GM23338 (cell line): ENCODE results near the gene NDE1. TPM values are rescaled to one million over a fixed set of nuclear protein-coding genes. Genes with fewer than 3 reads are reported as not detected.
"Not testable (repeated sequence)": the region's sequence is repeated elsewhere in the genome, so short reads cannot be mapped to it uniquely, and the experiment has no call there.

Experiments
- ATAC-seq: fragments of 200-7000 bp; cut with Tn5 transposase; 3 replicates; pipeline ENCODE4 v1.9.1; 2020
- DNase-seq: peaks from one replicate; pipeline ENCODE4 v3.0.0-alpha.2; 2015; ENCODE audit warnings: low spot score
- H2AFZ ChIP-seq: fragments of 200-600 bp; sonication (generic); 2 replicates; pipeline ENCODE4 v1.8.0; 2016; ENCODE audit warnings: antibody characterized with exemption, mild to moderate bottlenecking, moderate library complexity
- H3F3A ChIP-seq: fragments of 200-600 bp; sonication (generic); replicated peaks from 2 replicates; pipeline ENCODE4 v1.8.0; 2017; ENCODE audit warnings: antibody characterized with exemption, mixed run types, low read depth
- H3K27ac ChIP-seq: fragments of 200-600 bp; sonication (generic); 2 replicates; pipeline ENCODE4 v1.6.1; 2016; ENCODE audit warnings: low read depth
- H3K27me3 ChIP-seq: fragments of 200-600 bp; sonication (generic); 2 replicates; pipeline ENCODE4 v1.8.0; 2016; ENCODE audit warnings: mild to moderate bottlenecking, mixed run types, moderate library complexity; ENCODE audit not compliant: insufficient read depth
- H3K36me3 ChIP-seq: fragments of 200-600 bp; sonication (generic); 2 replicates; pipeline ENCODE4 v1.8.0; 2016; ENCODE audit warnings: mild to moderate bottlenecking; ENCODE audit not compliant: insufficient read depth
- H3K4me1 ChIP-seq: fragments of 200-600 bp; sonication (generic); 2 replicates; pipeline ENCODE4 v1.8.0; 2016; ENCODE audit warnings: mild to moderate bottlenecking, moderate library complexity; ENCODE audit not compliant: insufficient read depth
- H3K4me2 ChIP-seq: fragments of 200-600 bp; sonication (generic); 2 replicates; pipeline ENCODE4 v1.7.1; 2017; ENCODE audit warnings: mixed run types
- H3K4me3 ChIP-seq: fragments of 200-600 bp; sonication (generic); 2 replicates; pipeline ENCODE4 v1.6.1; 2016; ENCODE audit warnings: mixed run types
- H3K79me2 ChIP-seq: fragments of 200-600 bp; sonication (generic); replicated peaks from 2 replicates; pipeline ENCODE4 v1.8.0; 2017; ENCODE audit warnings: mild to moderate bottlenecking; ENCODE audit not compliant: insufficient read depth
- H3K9me2 ChIP-seq: fragments of 200-600 bp; sonication (generic); 2 replicates; pipeline ENCODE4 v1.8.0; 2017; ENCODE audit not compliant: insufficient read depth
- H4K20me1 ChIP-seq: fragments of 200-600 bp; sonication (generic); replicated peaks from 2 replicates; pipeline ENCODE4 v1.8.0; 2017; ENCODE audit warnings: mild to moderate bottlenecking; ENCODE audit not compliant: insufficient read depth
- H3K27ac Mint-ChIP-seq: 2 replicates; pipeline ENCODE4 v1.8.0; 2020; ENCODE audit warnings: inconsistent platforms, mild to moderate bottlenecking, moderate library complexity, mixed read lengths
- H3K27me3 Mint-ChIP-seq: 3 replicates; pipeline ENCODE4 v1.8.0; 2022; ENCODE audit warnings: low read depth, mild to moderate bottlenecking, moderate library complexity, mixed read lengths, inconsistent platforms; ENCODE audit not compliant: insufficient read depth, poor library complexity
- H3K36me3 Mint-ChIP-seq: 3 replicates; pipeline ENCODE4 v1.8.0; 2021; ENCODE audit warnings: low read depth, mild to moderate bottlenecking, inconsistent platforms, moderate library complexity, mixed read lengths
- H3K4me1 Mint-ChIP-seq: 3 replicates; pipeline ENCODE4 v1.8.0; 2020; ENCODE audit warnings: mild to moderate bottlenecking, inconsistent platforms, mixed read lengths
- H3K4me3 Mint-ChIP-seq: 3 replicates; pipeline ENCODE4 v1.8.0; 2021; ENCODE audit warnings: moderate library complexity, mild to moderate bottlenecking, inconsistent platforms, mixed read lengths
- H3K9me3 Mint-ChIP-seq: 3 replicates; pipeline ENCODE4 v1.8.0; 2020; ENCODE audit warnings: moderate library complexity, mild to moderate bottlenecking, inconsistent platforms, mixed read lengths
- CREB1 ChIP-seq: fragments of 250-450 bp; sonication (Bioruptor Pico); IDR thresholded peaks from 2 replicates; pipeline ENCODE4 v1.5.0; 2020; ENCODE audit warnings: low read depth, mild to moderate bottlenecking, moderate library complexity
- EZH2 ChIP-seq: fragments of 200-600 bp; sonication (generic); IDR thresholded peaks from one replicate; pipeline ENCODE4 v1.8.0; 2017; ENCODE audit warnings: antibody characterized with exemption, mild to moderate bottlenecking, low read depth; ENCODE audit not compliant: unreplicated experiment
- EZH2phosphoT487 ChIP-seq: fragments of 200-600 bp; sonication (generic); IDR thresholded peaks from one replicate; pipeline ENCODE4 v1.8.1; 2018; ENCODE audit warnings: antibody characterized with exemption; ENCODE audit not compliant: unreplicated experiment
- JUNB ChIP-seq: IDR thresholded peaks from one replicate; pipeline ENCODE4 v1.6.1; 2016; ENCODE audit warnings: antibody characterized with exemption; ENCODE audit not compliant: unreplicated experiment
- NANOG ChIP-seq: IDR thresholded peaks from 2 replicates; pipeline ENCODE4 v1.6.1; 2016; ENCODE audit warnings: antibody characterized with exemption, borderline replicate concordance
- POLR2AphosphoS5 ChIP-seq: IDR thresholded peaks from 2 replicates; pipeline ENCODE4 v1.6.1; 2016; ENCODE audit warnings: antibody characterized with exemption, low read depth
- ZNF331 ChIP-seq: fragments of 250-450 bp; sonication (Bioruptor Pico); IDR thresholded peaks from 2 replicates; pipeline ENCODE4 v1.5.0; 2020; ENCODE audit warnings: low read depth, mild to moderate bottlenecking, moderate library complexity
- polyA plus RNA-seq: library from polyadenylated mRNA; unstranded; fragments of >200 nt; fragmentation: Nextera tagmentation; extraction: Ambion mirVana; gene quantifications from 2 replicates; pipeline ENCODE4 v1.2.1, GENCODE V29; 2016
- total RNA-seq: library from RNA; depleted of rRNA; stranded (reverse); fragments of >200 nt; shearing (Covaris generic); gene quantifications from 2 replicates; pipeline ENCODE4 v1.2.3, GENCODE V29; 2014
- TF ChIP-seq, protein P1 (sequence below): IDR thresholded peaks from one replicate; pipeline ENCODE4 v1.6.1; 2018; ENCODE audit warnings: antibody characterized with exemption; ENCODE audit not compliant: unreplicated experiment

Gene NDE1
- total and polyA plus RNA-seq, 2 experiments from 2014 or later: 13.0 to 22.9 TPM

DNA sequence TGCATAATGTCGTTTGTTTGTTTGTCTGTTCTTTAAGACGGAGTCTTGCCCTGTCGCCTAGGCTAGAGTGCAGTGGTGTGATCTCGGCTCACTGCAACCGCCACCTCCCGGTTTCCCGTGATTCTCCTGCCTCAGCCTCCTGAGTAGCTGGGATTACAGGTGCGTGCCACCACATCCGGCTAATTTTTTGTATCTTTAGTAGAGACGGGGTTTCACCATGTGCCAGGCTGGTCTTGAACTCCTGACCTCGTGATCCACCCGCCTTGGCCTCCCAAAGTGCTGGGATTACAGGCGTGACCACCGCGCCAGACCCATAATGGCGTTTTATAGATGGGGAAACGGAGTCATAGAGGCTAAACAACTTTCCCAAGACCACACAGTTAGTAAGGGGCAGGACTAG, 734 bp upstream of the NDE1 start:
- not testable (repeated sequence) for ATAC-seq, H3K4me1 Mint-ChIP-seq, H3K27me3 ChIP-seq, H3K36me3 ChIP-seq, H3K9me2 ChIP-seq, H3K9me3 Mint-ChIP-seq, DNase-seq, H4K20me1 ChIP-seq, H3K36me3 Mint-ChIP-seq, H3K4me1 ChIP-seq
- H3K4me3 ChIP-seq: peak overlapping the region; percentile 97
- H3F3A ChIP-seq: peaks cover 11% of the 10 kb centered on the region
- H3K27ac Mint-ChIP-seq: peak overlapping the region; percentile 83; the same call in 1 of the 2 replicates
- H3K27ac ChIP-seq: peak overlapping the region; percentile 91; the same call in 1 of the 2 replicates
- peaks cover 11% of the 10 kb centered on the region for H3K27me3 Mint-ChIP-seq
- H2AFZ ChIP-seq: peak overlapping the region; percentile 99
- H3K4me2 ChIP-seq: peak overlapping the region; percentile 85
- peak overlapping the region; percentile 100 for H3K4me3 Mint-ChIP-seq
- H3K79me2 ChIP-seq: peaks cover 35% of the 10 kb centered on the region

DNA sequence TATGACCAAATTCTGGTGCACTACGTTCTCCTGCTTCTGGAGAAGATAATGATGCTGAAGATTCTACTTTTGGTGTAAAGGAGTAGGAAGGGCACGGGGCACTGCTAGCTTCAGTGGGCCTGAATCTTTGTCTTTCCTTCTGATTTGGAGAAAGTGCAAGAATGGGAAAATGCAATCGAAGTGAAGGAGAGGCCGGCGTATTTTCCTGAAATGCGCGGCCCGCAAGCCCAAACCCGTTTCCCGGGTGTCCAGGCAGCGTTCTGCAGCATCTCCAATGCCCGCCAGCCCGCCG, 372 bp upstream of the NDE1 start:
- peak overlapping the region; percentile 99 for H2AFZ ChIP-seq
- no peak; the same call in 2 of the 3 replicates for ATAC-seq
- peak overlapping the region; percentile 100 for H3K4me3 Mint-ChIP-seq
- peaks cover 9% of the 10 kb centered on the region; the same call in 2 of the 3 replicates for H3K36me3 Mint-ChIP-seq
- TF ChIP-seq, protein P1, sequence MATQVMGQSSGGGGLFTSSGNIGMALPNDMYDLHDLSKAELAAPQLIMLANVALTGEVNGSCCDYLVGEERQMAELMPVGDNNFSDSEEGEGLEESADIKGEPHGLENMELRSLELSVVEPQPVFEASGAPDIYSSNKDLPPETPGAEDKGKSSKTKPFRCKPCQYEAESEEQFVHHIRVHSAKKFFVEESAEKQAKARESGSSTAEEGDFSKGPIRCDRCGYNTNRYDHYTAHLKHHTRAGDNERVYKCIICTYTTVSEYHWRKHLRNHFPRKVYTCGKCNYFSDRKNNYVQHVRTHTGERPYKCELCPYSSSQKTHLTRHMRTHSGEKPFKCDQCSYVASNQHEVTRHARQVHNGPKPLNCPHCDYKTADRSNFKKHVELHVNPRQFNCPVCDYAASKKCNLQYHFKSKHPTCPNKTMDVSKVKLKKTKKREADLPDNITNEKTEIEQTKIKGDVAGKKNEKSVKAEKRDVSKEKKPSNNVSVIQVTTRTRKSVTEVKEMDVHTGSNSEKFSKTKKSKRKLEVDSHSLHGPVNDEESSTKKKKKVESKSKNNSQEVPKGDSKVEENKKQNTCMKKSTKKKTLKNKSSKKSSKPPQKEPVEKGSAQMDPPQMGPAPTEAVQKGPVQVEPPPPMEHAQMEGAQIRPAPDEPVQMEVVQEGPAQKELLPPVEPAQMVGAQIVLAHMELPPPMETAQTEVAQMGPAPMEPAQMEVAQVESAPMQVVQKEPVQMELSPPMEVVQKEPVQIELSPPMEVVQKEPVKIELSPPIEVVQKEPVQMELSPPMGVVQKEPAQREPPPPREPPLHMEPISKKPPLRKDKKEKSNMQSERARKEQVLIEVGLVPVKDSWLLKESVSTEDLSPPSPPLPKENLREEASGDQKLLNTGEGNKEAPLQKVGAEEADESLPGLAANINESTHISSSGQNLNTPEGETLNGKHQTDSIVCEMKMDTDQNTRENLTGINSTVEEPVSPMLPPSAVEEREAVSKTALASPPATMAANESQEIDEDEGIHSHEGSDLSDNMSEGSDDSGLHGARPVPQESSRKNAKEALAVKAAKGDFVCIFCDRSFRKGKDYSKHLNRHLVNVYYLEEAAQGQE: no peak
- TF ChIP-seq CREB1: no peak
- TF ChIP-seq ZNF331 (CRISPR knock-in tag): no peak
- TF ChIP-seq JUNB: no peak
- no peak for TF ChIP-seq EZH2phosphoT487
- no peak for TF ChIP-seq NANOG
- no peak for TF ChIP-seq EZH2
- no peak; the same call in 1 of the 2 replicates for TF ChIP-seq POLR2AphosphoS5
- no peaks in the 10 kb centered on the region for H3K9me2 ChIP-seq
- H3K9me3 Mint-ChIP-seq: no peaks in the 10 kb centered on the region
- peaks cover 3% of the 10 kb centered on the region; the same call in 1 of the 3 replicates for H3K4me1 Mint-ChIP-seq
- H3K27me3 Mint-ChIP-seq: peaks cover 11% of the 10 kb centered on the region
- peak overlapping the region; percentile 83; the same call in 1 of the 2 replicates for H3K27ac Mint-ChIP-seq
- H3K79me2 ChIP-seq: peaks cover 39% of the 10 kb centered on the region
- no peak for DNase-seq
- peak overlapping the region; percentile 97 for H3K4me3 ChIP-seq
- H4K20me1 ChIP-seq: no peaks in the 10 kb centered on the region; the same call in none of the 2 replicates
- H3K27ac ChIP-seq: peak overlapping the region; percentile 91; the same call in 1 of the 2 replicates
- H3K4me2 ChIP-seq: peak overlapping the region; percentile 85
- H3K4me1 ChIP-seq: no peaks in the 10 kb centered on the region
- no peaks in the 10 kb centered on the region for H3K36me3 ChIP-seq
- H3F3A ChIP-seq: peaks cover 11% of the 10 kb centered on the region
- H3K27me3 ChIP-seq: no peaks in the 10 kb centered on the region
